OCI-LY1 (cell line): ENCODE measurements around the gene IL17RE.
"Not testable (repeated sequence)": the region's sequence is repeated elsewhere in the genome, so short reads cannot be mapped to it uniquely, and the experiment has no call there.

ENCODE experiments used
- EZH2 ChIP-seq: fragments of 200-600 bp; sonication (generic), shearing (Covaris generic); IDR thresholded peaks from 2 replicates; pipeline ENCODE4 v1.8.0; 2017; ENCODE audit warnings: borderline replicate concordance, mixed run types, mild to moderate bottlenecking, antibody characterized with exemption, low read length, moderate library complexity, mixed read lengths
- TF ChIP-seq, protein P1 (sequence below): fragments of 200-600 bp; sonication (generic), shearing (Covaris generic); IDR thresholded peaks from 2 replicates; pipeline ENCODE4 v1.5.1; 2017; ENCODE audit warnings: mild to moderate bottlenecking, antibody characterized with exemption, low read length, moderate library complexity, mixed read lengths

DNA sequence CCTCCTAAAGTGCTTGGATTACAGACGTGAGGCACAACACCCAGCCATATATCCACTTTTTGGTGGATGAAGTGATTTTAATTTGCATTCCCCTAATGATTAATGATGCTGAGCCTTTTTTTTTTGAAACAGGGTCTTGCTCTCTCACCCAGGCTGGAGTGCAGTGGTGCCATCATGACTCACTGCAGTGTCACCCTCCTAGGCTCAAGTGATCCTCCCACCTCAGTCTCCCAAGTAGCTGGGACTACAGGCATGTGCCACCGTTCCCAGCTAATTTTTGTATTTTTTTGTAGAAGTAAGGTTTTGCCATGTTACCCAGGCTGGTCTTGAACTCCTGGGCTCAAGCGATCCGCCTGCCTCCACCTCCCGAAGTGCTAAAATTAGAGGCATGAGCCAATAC is 30.6 kb upstream of the IL17RE start:
- TF ChIP-seq, protein P1, sequence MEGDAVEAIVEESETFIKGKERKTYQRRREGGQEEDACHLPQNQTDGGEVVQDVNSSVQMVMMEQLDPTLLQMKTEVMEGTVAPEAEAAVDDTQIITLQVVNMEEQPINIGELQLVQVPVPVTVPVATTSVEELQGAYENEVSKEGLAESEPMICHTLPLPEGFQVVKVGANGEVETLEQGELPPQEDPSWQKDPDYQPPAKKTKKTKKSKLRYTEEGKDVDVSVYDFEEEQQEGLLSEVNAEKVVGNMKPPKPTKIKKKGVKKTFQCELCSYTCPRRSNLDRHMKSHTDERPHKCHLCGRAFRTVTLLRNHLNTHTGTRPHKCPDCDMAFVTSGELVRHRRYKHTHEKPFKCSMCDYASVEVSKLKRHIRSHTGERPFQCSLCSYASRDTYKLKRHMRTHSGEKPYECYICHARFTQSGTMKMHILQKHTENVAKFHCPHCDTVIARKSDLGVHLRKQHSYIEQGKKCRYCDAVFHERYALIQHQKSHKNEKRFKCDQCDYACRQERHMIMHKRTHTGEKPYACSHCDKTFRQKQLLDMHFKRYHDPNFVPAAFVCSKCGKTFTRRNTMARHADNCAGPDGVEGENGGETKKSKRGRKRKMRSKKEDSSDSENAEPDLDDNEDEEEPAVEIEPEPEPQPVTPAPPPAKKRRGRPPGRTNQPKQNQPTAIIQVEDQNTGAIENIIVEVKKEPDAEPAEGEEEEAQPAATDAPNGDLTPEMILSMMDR, result not testable (repeated sequence)
- not testable (repeated sequence) for TF ChIP-seq EZH2
